GM18909 (cell line): ENCODE measurements around the gene CCT3.

Experiments
- ATAC-seq: cut with Tn5 transposase; IDR thresholded peaks from one replicate; pipeline ENCODE4 v1.9.1; 2021; ENCODE audit warnings: mild to moderate bottlenecking; ENCODE audit not compliant: unreplicated experiment, poor library complexity

Gene CCT3

GRCh38 chr1:156282479-156283222, 55.4 kb downstream of the CCT3 start, which contains the start of gene SMG5:
Gene SMG5 (minus strand): TSS chr1:156282825. CDS start chr1:156282680, 145 bp downstream.
- ATAC-seq, result peak; percentile 83

GRCh38 chr1:156281693-156282478, 56.2 kb downstream of the CCT3 start:
- ATAC-seq, result no peak

- ATAC-seq, result peak; percentile 39
These were observed 56.8 kb downstream of the CCT3 start for GRCh38 chr1:156281281-156281680.

GRCh38 chr1:156279837-156280236, 58.3 kb downstream of the CCT3 start:
- no peak for ATAC-seq

GRCh38 chr1:156276966-156277381, 61.1 kb downstream of the CCT3 start:
- ATAC-seq, result no peak

- ATAC-seq, result no peak
These were observed 61.6 kb downstream of the CCT3 start for GRCh38 chr1:156276532-156276931.

- no peak for ATAC-seq
These were observed 67.8 kb downstream of the CCT3 start for GRCh38 chr1:156270314-156270713.

- no peak for ATAC-seq
These were observed 69.8 kb downstream of the CCT3 start for GRCh38 chr1:156268336-156268735.

- ATAC-seq, result no peak
These were observed 72.0 kb downstream of the CCT3 start for GRCh38 chr1:156266051-156266450.

- ATAC-seq, result no peak
These were observed 74.8 kb downstream of the CCT3 start for GRCh38 chr1:156263288-156263655.

- ATAC-seq, result no peak
These were observed 75.4 kb downstream of the CCT3 start for GRCh38 chr1:156262461-156263287.

GRCh38 chr1:156260896-156261295, 77.2 kb downstream of the CCT3 start:
- no peak for ATAC-seq

GRCh38 chr1:156259805-156260204, 78.3 kb downstream of the CCT3 start:
- ATAC-seq, result no peak
